H1 (cell line): Measurements from ENCODE around the gene CEACAM1. TPM values are rescaled to one million over a fixed set of nuclear protein-coding genes. Genes with fewer than 3 reads are reported as not detected.

ENCODE experiments used
- CTCF ChIA-PET: fragments of 300-600 bp; sonication (Branson Sonifier 250); formaldehyde crosslinking; loops from one replicate; lab custom pipeline; 2021; ENCODE audit not compliant: partially characterized antibody; lab: Charles Lee
- POLR2A ChIA-PET: fragments of 300-600 bp; sonication (Branson Sonifier 250); formaldehyde crosslinking; loops from one replicate; lab custom pipeline; 2021; ENCODE audit warnings: inconsistent platforms; ENCODE audit not compliant: partially characterized antibody; lab: Charles Lee
- DNase-seq, 2 experiments: peaks; one replicate each; pipeline versions ENCODE4 v3.0.0 to v3.0.0-alpha.2; 2010 to 2022; ENCODE audit warnings: low spot score in 2 of 2, low read depth in 1 of 2, mixed read lengths in 1 of 2
- FAIRE-seq: peaks from 2 replicates; lab custom pipeline; 2011; peaks lifted over from hg19 to GRCh38; lab: Jason Lieb, UNC
- H2AFZ ChIP-seq: 2 replicates; pipeline ENCODE4 v1.8.1; 2012; ENCODE audit warnings: low read length, inconsistent platforms
- H2AK5ac ChIP-seq: 2 replicates; pipeline ENCODE4 v1.6.1; 2013; ENCODE audit warnings: low read depth, low read length
- H2BK120ac ChIP-seq: replicated peaks from 2 replicates; pipeline ENCODE3; 2013; ENCODE audit warnings: low read depth, low read length, inconsistent platforms
- H2BK12ac ChIP-seq: 2 replicates; pipeline ENCODE4 v1.6.1; 2013; ENCODE audit warnings: low read depth, low read length
- H2BK15ac ChIP-seq: 2 replicates; pipeline ENCODE4 v1.6.1; 2013; ENCODE audit warnings: low read length
- H2BK20ac ChIP-seq: 2 replicates; pipeline ENCODE4 v1.6.1; 2013; ENCODE audit warnings: low read length
- H2BK5ac ChIP-seq: 2 replicates; pipeline ENCODE4 v1.6.1; 2013; ENCODE audit warnings: low read depth, low read length
- H3K14ac ChIP-seq: 2 replicates; pipeline ENCODE4 v1.6.1; 2013; ENCODE audit warnings: inconsistent platforms; ENCODE audit not compliant: insufficient read length
- H3K18ac ChIP-seq: 2 replicates; pipeline ENCODE4 v1.6.1; 2013; ENCODE audit warnings: low read length; ENCODE audit errors: extremely low read depth
- H3K23ac ChIP-seq: 2 replicates; pipeline ENCODE4 v1.6.1; 2013; ENCODE audit warnings: inconsistent platforms; ENCODE audit not compliant: insufficient read length
- H3K23me2 ChIP-seq: 2 replicates; pipeline ENCODE4 v1.6.1; 2013; ENCODE audit warnings: low read depth, low read length
- H3K27ac ChIP-seq: 2 replicates; pipeline ENCODE4 v1.6.1; 2011; ENCODE audit warnings: low read depth, low read length, inconsistent platforms
- H3K27me3 ChIP-seq, 4 experiments: replicated peaks in 1 of 4; 1 replicate in 1 of 4; 2 replicates in 3 of 4; pipeline versions ENCODE4 v1.6.1 to v1.8.1; 2011 to 2013; ENCODE audit warnings: low read length in 3 of 4, mild to moderate bottlenecking in 3 of 4, inconsistent platforms in 2 of 4, mixed read lengths in 2 of 4, moderate library complexity in 1 of 4; ENCODE audit not compliant: control insufficient read depth in 3 of 4, insufficient read depth in 3 of 4; ENCODE audit errors: extremely low read depth in 1 of 4
- H3K36me3 ChIP-seq, 4 experiments: 2 replicates each; pipeline versions ENCODE4 v1.6.1 to v1.8.1; 2011 to 2013; ENCODE audit warnings: mild to moderate bottlenecking in 4 of 4, low read length in 3 of 4, moderate library complexity in 2 of 4, control low read depth in 1 of 4, inconsistent platforms in 1 of 4; ENCODE audit not compliant: insufficient read depth in 4 of 4, control insufficient read depth in 2 of 4
- H3K4ac ChIP-seq: replicated peaks from 2 replicates; pipeline ENCODE3; 2013; ENCODE audit warnings: low read length, low read depth, mixed read lengths, inconsistent platforms; ENCODE audit not compliant: insufficient read length
- H3K4me1 ChIP-seq, 4 experiments: replicated peaks in 1 of 4; 1 replicate in 1 of 4; 2 replicates in 3 of 4; pipeline versions ENCODE4 v1.6.1 to v1.8.1; 2011 to 2013; ENCODE audit warnings: low read length in 3 of 4, inconsistent platforms in 2 of 4, mixed read lengths in 1 of 4; ENCODE audit not compliant: insufficient read depth in 4 of 4, control insufficient read depth in 3 of 4
- H3K4me2 ChIP-seq, 2 experiments: 2 replicates each; pipeline versions ENCODE4 v1.6.1 to v1.8.1; 2011 to 2013; ENCODE audit warnings: low read depth in 2 of 2, low read length in 2 of 2, control low read depth in 1 of 2, inconsistent platforms in 1 of 2, mild to moderate bottlenecking in 1 of 2; ENCODE audit not compliant: insufficient read depth in 1 of 2
- H3K4me3 ChIP-seq, 4 experiments: fragments of 200-600, 300-600 bp in 1 of 4; sonication (generic), shearing (Covaris generic), sonication (Bioruptor Twin) in 1 of 4; 2 replicates each; pipeline versions ENCODE4 v1.5.1 to v1.8.1; 2011 to 2016; ENCODE audit warnings: low read length in 4 of 4, low read depth in 3 of 4, control low read depth in 2 of 4, inconsistent platforms in 2 of 4, mild to moderate bottlenecking in 2 of 4, mixed read lengths in 1 of 4, moderate library complexity in 1 of 4; ENCODE audit not compliant: insufficient read depth in 2 of 4; ENCODE audit errors: extremely low read depth in 1 of 4
- H3K56ac ChIP-seq: replicated peaks from 2 replicates; pipeline ENCODE3; 2013; ENCODE audit warnings: low read depth, mild to moderate bottlenecking, mixed read lengths, low read length, inconsistent platforms; ENCODE audit not compliant: insufficient read length
- H3K79me1 ChIP-seq: 2 replicates; pipeline ENCODE4 v1.6.1; 2013; ENCODE audit warnings: low read depth, low read length, control low read depth
- H3K79me2 ChIP-seq, 2 experiments: 2 replicates each; pipeline versions ENCODE4 v1.6.1 to v1.8.1; 2012 to 2013; ENCODE audit warnings: low read length in 2 of 2, mild to moderate bottlenecking in 2 of 2, inconsistent platforms in 1 of 2; ENCODE audit not compliant: insufficient read depth in 2 of 2, control insufficient read depth in 1 of 2
- H3K9ac ChIP-seq, 4 experiments: replicated peaks in 1 of 4; 1 replicate in 1 of 4; 2 replicates in 3 of 4; pipeline versions ENCODE4 v1.6.1 to v1.8.1; 2011 to 2013; ENCODE audit warnings: low read depth in 3 of 4, low read length in 3 of 4, control low read depth in 2 of 4, mild to moderate bottlenecking in 2 of 4, moderate library complexity in 2 of 4, inconsistent platforms in 1 of 4; ENCODE audit errors: extremely low read depth in 1 of 4
- H3K9me3 ChIP-seq, 2 experiments: 2 replicates each; pipeline versions ENCODE4 v1.6.1 to v1.8.1; 2012 to 2013; ENCODE audit warnings: mild to moderate bottlenecking in 2 of 2, moderate library complexity in 2 of 2, control low read depth in 1 of 2, inconsistent platforms in 1 of 2, low read depth in 1 of 2, low read length in 1 of 2, mixed read lengths in 1 of 2; ENCODE audit not compliant: insufficient read depth in 2 of 2
- H4K20me1 ChIP-seq, 2 experiments: replicated peaks in 1 of 2; 2 replicates each; pipeline versions ENCODE3 to v1.8.1; 2011 to 2013; ENCODE audit warnings: inconsistent platforms in 2 of 2, low read length in 2 of 2, mild to moderate bottlenecking in 1 of 2; ENCODE audit not compliant: insufficient read depth in 2 of 2, control insufficient read depth in 1 of 2
- H4K5ac ChIP-seq: 2 replicates; pipeline ENCODE4 v1.6.1; 2013; ENCODE audit warnings: low read length, low read depth, mixed read lengths, inconsistent platforms; ENCODE audit not compliant: insufficient read length
- H4K8ac ChIP-seq: 2 replicates; pipeline ENCODE4 v1.8.0; 2013; ENCODE audit warnings: mild to moderate bottlenecking, moderate library complexity, low read length, inconsistent platforms; ENCODE audit not compliant: insufficient read depth; ENCODE audit errors: extremely low read depth
- H4K91ac ChIP-seq: replicated peaks from 2 replicates; pipeline ENCODE3; 2013; ENCODE audit warnings: low read length, mixed read lengths, inconsistent platforms; ENCODE audit not compliant: insufficient read length
- ASH2L ChIP-seq: fragments of 200-600, 300-600 bp; sonication (generic); IDR thresholded peaks from one replicate; pipeline ENCODE4 v1.7.1; 2017; ENCODE audit warnings: low read length
- CBX5 ChIP-seq: fragments of 300-800, 300-1000 bp; sonication (generic); IDR thresholded peaks from 2 replicates; pipeline ENCODE4 v1.7.1; 2016; ENCODE audit warnings: antibody characterized with exemption, low read length, low read depth
- CHD2 ChIP-seq: IDR thresholded peaks from 2 replicates; pipeline ENCODE4 v1.6.1; 2012; ENCODE audit warnings: low read length, improper control_type of control experiment
- EGR1 ChIP-seq: IDR thresholded peaks from 2 replicates; pipeline ENCODE4 v1.6.1; 2011; ENCODE audit warnings: low read depth, low read length, borderline replicate concordance
- JUN ChIP-seq: IDR thresholded peaks from 2 replicates; pipeline ENCODE4 v1.6.1; 2011; ENCODE audit warnings: low read depth, mild to moderate bottlenecking, improper control_type of control experiment, low read length
- KDM4A ChIP-seq: IDR thresholded peaks from one replicate; pipeline ENCODE4 v1.7.1; 2012; ENCODE audit warnings: low read depth, mild to moderate bottlenecking, moderate library complexity, low read length, inconsistent platforms; ENCODE audit not compliant: severe bottlenecking
- NRF1 ChIP-seq: IDR thresholded peaks from 2 replicates; pipeline ENCODE4 v1.6.1; 2011; ENCODE audit warnings: mild to moderate bottlenecking, low read depth, low read length, improper control_type of control experiment
- SIX5 ChIP-seq: IDR thresholded peaks from 2 replicates; pipeline ENCODE4 v1.6.1; 2011; ENCODE audit warnings: mild to moderate bottlenecking, low read depth, low read length
- SP1 ChIP-seq: IDR thresholded peaks from 2 replicates; pipeline ENCODE4 v1.6.1; 2011; ENCODE audit warnings: low read depth, low read length
- SP2 ChIP-seq: IDR thresholded peaks from 2 replicates; pipeline ENCODE4 v1.6.1; 2012; ENCODE audit warnings: mild to moderate bottlenecking, low read length, inconsistent platforms
- SP4 ChIP-seq: IDR thresholded peaks from 2 replicates; pipeline ENCODE4 v1.6.1; 2012; ENCODE audit warnings: low read length, inconsistent platforms
- SUZ12 ChIP-seq: fragments of 200-600 bp; sonication (generic); IDR thresholded peaks from 2 replicates; pipeline ENCODE4 v1.6.1; 2012; ENCODE audit warnings: mild to moderate bottlenecking, inconsistent platforms, low read length, moderate library complexity, mixed read lengths
- TAF1 ChIP-seq: IDR thresholded peaks from 2 replicates; pipeline ENCODE4 v1.6.1; 2011; ENCODE audit warnings: mild to moderate bottlenecking, low read depth, low read length
- WGBS, 2 experiments: shearing (Covaris generic) in 1 of 2; methylation state at CpG; one replicate each; pipeline versions ENCODE4 v1.1.6 to v1.1.7; 2013 to 2015; ENCODE audit warnings: low lambda C conversion rate in 2 of 2, mixed read lengths in 2 of 2, inconsistent platforms in 1 of 2, low coverage in 1 of 2, missing lambda C conversion rate in 1 of 2; ENCODE audit not compliant: insufficient replicate concordance in 2 of 2, insufficient coverage in 1 of 2, insufficient read length in 1 of 2; ENCODE audit errors: extremely low coverage in 1 of 2, missing lambda C conversion rate in 1 of 2; 5-methylcytosine and 5-hydroxymethylcytosine counted together
- polyA plus RNA-seq, 7 experiments: library from polyadenylated mRNA; depleted of rRNA in 3 of 7; stranded (reverse) in 5 of 7; unstranded in 2 of 7; fragments of >200 nt in 5 of 7; fragments of 200-250 nt in 2 of 7; gene quantifications; 1 replicate in 5 of 7; 2 replicates in 1 of 7; 4 replicates in 1 of 7; pipeline versions ENCODE4 v1.2.1 to v1.2.3, GENCODE V29; 2011 to 2013; ENCODE audit warnings: missing spikeins in 2 of 7, mixed read lengths in 2 of 7
- total RNA-seq: library from RNA; stranded (reverse); fragmentation: NEBNext Ultra II Directional; extraction: Animal tissue kit (Norgen Biotek cat#: 25700); gene quantifications from 2 replicates; pipeline ENCODE4 v1.2.1, GENCODE V29; 2021
- TF ChIP-seq, protein P1 (sequence below), 3 experiments: IDR thresholded peaks; 1 replicate in 2 of 3; 2 replicates in 1 of 3; pipeline versions ENCODE4 v1.5.1 to v1.6.1; 2011; ENCODE audit warnings: low read length in 3 of 3, mild to moderate bottlenecking in 3 of 3, inconsistent platforms in 2 of 3, low read depth in 1 of 3, moderate library complexity in 1 of 3; ENCODE audit not compliant: insufficient read depth in 1 of 3; ENCODE audit errors: control extremely low read depth in 1 of 3

CEACAM1 gene
- total and polyA plus RNA-seq, 2 of the 8 experiments (the other 6 are each of a cell fraction or from before 2014, with no cell fraction given): 1.8 to 3.6 TPM

DNA sequence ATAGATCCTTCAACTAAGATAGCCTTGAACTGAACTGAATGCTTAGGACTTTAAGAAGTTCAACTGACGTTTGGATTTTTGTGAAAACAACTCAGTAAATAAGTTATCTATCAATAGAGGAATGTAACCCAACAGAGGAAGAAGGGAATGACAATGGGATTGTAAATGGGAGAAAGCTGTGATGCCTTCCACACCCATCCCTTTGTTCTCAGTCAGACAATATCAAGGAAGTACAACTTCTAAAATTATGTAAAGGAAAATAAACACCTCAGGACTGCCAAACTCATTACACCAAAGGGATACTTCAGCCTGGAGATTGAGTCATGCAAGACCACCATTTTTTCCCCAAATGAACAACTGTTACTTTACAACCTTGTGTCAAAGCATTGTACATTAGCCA, 45.4 kb upstream of the CEACAM1 start:
- Histone ChIP-seq H3K79me1 (no peaks in the 10 kb centered on the region), H3K56ac (no peak overlapping the region), H3K4me2 (no peak overlapping the region), H3K9me3 (peaks cover 0 to 4% of the 10 kb centered on the region in 2 experiments; a peak in 1 of 4 replicates), H3K9ac (no peak overlapping the region), H2BK20ac (no peak overlapping the region), H4K20me1 (no peaks in the 10 kb centered on the region), H4K5ac (no peak overlapping the region), H2BK5ac (no peak overlapping the region), H3K4me3 (no peak overlapping the region), H3K14ac (no peak overlapping the region), H3K79me2 (no peaks in the 10 kb centered on the region), H2AFZ (no peak overlapping the region), H3K4ac (no peak overlapping the region), H3K27ac (no peak overlapping the region), H4K8ac (no peak overlapping the region), H2BK15ac (no peak overlapping the region), H3K4me1 (no peaks in the 10 kb centered on the region; a peak in 1 of 7 replicates), H3K23me2 (no peaks in the 10 kb centered on the region), H3K36me3 (no peaks in the 10 kb centered on the region), H3K18ac (no peak overlapping the region), H2BK12ac (no peak overlapping the region), H2BK120ac (no peak overlapping the region), H3K23ac (no peak overlapping the region), H3K27me3 (no peaks in the 10 kb centered on the region), H4K91ac (no peak overlapping the region), H2AK5ac (no peak overlapping the region)
- DNase-seq: no peak
- 75% methylated on average over 1 of the region's 1 CpG; no CpG with 5 or more reads in 1 of the 2 experiments for WGBS, 2 experiments
- ChIA-PET POLR2A (no interaction called here), CTCF (interaction anchor here (6.0 kb wide), 1 partner anchor 23 kb away, joined by 19 read pairs; no protein-coding TSS in a partner anchor)
- no peak for FAIRE-seq
- TF ChIP-seq ASH2L (no peak), SP4 (no peak), SUZ12 (no peak), CHD2 (no peak), JUN (no peak), SP2 (no peak), SP1 (no peak), KDM4A (no peak), TAF1 (no peak), NRF1 (no peak), CBX5 (no peak), SIX5 (no peak), EGR1 (no peak)
- TF ChIP-seq, protein P1, sequence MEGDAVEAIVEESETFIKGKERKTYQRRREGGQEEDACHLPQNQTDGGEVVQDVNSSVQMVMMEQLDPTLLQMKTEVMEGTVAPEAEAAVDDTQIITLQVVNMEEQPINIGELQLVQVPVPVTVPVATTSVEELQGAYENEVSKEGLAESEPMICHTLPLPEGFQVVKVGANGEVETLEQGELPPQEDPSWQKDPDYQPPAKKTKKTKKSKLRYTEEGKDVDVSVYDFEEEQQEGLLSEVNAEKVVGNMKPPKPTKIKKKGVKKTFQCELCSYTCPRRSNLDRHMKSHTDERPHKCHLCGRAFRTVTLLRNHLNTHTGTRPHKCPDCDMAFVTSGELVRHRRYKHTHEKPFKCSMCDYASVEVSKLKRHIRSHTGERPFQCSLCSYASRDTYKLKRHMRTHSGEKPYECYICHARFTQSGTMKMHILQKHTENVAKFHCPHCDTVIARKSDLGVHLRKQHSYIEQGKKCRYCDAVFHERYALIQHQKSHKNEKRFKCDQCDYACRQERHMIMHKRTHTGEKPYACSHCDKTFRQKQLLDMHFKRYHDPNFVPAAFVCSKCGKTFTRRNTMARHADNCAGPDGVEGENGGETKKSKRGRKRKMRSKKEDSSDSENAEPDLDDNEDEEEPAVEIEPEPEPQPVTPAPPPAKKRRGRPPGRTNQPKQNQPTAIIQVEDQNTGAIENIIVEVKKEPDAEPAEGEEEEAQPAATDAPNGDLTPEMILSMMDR (IDR thresholded peaks at IDR 0.05; ENCODE audit: control extremely low read depth in 1 of 3, insufficient read depth in 1 of 3, low read depth in 1 of 3, low read length in 3 of 3): no peak
